OCI-LY3 (cell line): ENCODE measurements around the gene FOXC1.

Experiments
- EZH2phosphoT487 ChIP-seq: fragments of 200-600 bp; shearing (Covaris generic); IDR thresholded peaks from 2 replicates; pipeline ENCODE4 v1.6.1; 2018; ENCODE audit warnings: antibody characterized with exemption, mixed run types, low read depth
- TF ChIP-seq, protein P1 (sequence below): fragments of 200-600, 300-600 bp; sonication (generic); IDR thresholded peaks from 2 replicates; pipeline ENCODE4 v1.5.1; 2014; ENCODE audit warnings: antibody characterized with exemption, low read length, low read depth

DNA sequence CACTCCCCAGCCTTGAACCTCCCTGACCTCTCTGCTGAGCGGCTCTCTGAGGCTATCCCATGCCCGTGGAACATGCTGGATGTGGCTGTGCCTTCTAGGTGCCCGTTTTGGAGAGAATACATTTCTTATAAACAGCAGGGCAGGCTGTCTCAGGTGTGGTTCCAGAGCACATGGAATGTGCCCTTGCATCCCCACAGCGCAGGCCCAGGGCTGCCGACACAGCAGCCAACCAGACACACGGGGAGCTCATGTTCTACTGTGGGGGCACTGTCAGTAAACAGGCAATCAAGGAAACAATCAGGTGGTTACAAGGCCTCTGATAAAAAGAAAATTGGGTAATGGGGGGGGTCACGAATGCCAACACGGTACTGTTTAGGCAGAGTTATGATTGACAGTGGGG lies 30.8 kb downstream of the FOXC1 start:
- TF ChIP-seq, protein P1, sequence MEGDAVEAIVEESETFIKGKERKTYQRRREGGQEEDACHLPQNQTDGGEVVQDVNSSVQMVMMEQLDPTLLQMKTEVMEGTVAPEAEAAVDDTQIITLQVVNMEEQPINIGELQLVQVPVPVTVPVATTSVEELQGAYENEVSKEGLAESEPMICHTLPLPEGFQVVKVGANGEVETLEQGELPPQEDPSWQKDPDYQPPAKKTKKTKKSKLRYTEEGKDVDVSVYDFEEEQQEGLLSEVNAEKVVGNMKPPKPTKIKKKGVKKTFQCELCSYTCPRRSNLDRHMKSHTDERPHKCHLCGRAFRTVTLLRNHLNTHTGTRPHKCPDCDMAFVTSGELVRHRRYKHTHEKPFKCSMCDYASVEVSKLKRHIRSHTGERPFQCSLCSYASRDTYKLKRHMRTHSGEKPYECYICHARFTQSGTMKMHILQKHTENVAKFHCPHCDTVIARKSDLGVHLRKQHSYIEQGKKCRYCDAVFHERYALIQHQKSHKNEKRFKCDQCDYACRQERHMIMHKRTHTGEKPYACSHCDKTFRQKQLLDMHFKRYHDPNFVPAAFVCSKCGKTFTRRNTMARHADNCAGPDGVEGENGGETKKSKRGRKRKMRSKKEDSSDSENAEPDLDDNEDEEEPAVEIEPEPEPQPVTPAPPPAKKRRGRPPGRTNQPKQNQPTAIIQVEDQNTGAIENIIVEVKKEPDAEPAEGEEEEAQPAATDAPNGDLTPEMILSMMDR, result no peak
- no peak for TF ChIP-seq EZH2phosphoT487
